Muscle layer of colon (tissue), 2 donors: ENCODE results near the gene TLCD3B.

Experiments
- H3K27ac ChIP-seq: one replicate; pipeline ENCODE4 v1.7.0; 2013; ENCODE audit warnings: low read depth, mild to moderate bottlenecking, low read length, moderate library complexity
- H3K27me3 ChIP-seq, 2 donors: one replicate each; pipeline ENCODE4 v1.7.0; 2013; ENCODE audit warnings: low read length in 2 of 2, mild to moderate bottlenecking in 2 of 2; ENCODE audit not compliant: insufficient read depth in 2 of 2, control insufficient read depth in 1 of 2
- H3K36me3 ChIP-seq: one replicate; pipeline ENCODE4 v1.7.0; 2013; ENCODE audit warnings: mild to moderate bottlenecking, low read length; ENCODE audit not compliant: insufficient read depth
- H3K4me1 ChIP-seq: one replicate; pipeline ENCODE4 v1.7.0; 2013; ENCODE audit warnings: mild to moderate bottlenecking, low read length; ENCODE audit not compliant: insufficient read depth
- H3K4me3 ChIP-seq, 2 donors: one replicate each; pipeline ENCODE4 v1.7.0; 2013; ENCODE audit warnings: low read length in 2 of 2, low read depth in 1 of 2, mild to moderate bottlenecking in 1 of 2, moderate library complexity in 1 of 2
- H3K9ac ChIP-seq: one replicate; pipeline ENCODE4 v1.7.0; 2013; ENCODE audit warnings: low read length
- H3K9me3 ChIP-seq: one replicate; pipeline ENCODE4 v1.7.0; 2013; ENCODE audit warnings: mild to moderate bottlenecking, low read length
- donor health status: abdominal sarcoma.
- donor health status: Adenocarcinoma of cecum.

Gene TLCD3B

GRCh38 chr16:30009085-30009862 lies 21.8 kb downstream of the TLCD3B start:
- Histone ChIP-seq H3K9ac (no peak overlapping the region), H3K4me1 (peaks cover 5% of the 10 kb centered on the region)

GRCh38 chr16:30007378-30007895 lies 23.6 kb downstream of the TLCD3B start:
- Histone ChIP-seq H3K27me3 (peaks cover 18 to 37% of the 10 kb centered on the region in 2 donors), H3K9me3 (no peaks in the 10 kb centered on the region), H3K4me3 (no peak overlapping the region), H3K9ac (no peak overlapping the region), H3K4me1 (peaks cover 5% of the 10 kb centered on the region), H3K27ac (no peak overlapping the region), H3K36me3 (no peaks in the 10 kb centered on the region)

More at GRCh38 chr16:30009085-30009862, 21.8 kb downstream of the TLCD3B start:
- Histone ChIP-seq H3K27ac (no peak overlapping the region), H3K4me3 (no peak overlapping the region), H3K27me3 (peaks cover 18 to 38% of the 10 kb centered on the region in 2 donors), H3K36me3 (no peaks in the 10 kb centered on the region), H3K9me3 (no peaks in the 10 kb centered on the region)

GRCh38 chr16:30006659-30007377 lies 24.3 kb downstream of the TLCD3B start:
- Histone ChIP-seq H3K4me3 (no peak overlapping the region), H3K9me3 (no peaks in the 10 kb centered on the region), H3K27ac (no peak overlapping the region), H3K9ac (no peak overlapping the region), H3K27me3 (peaks cover 12 to 31% of the 10 kb centered on the region in 2 donors), H3K36me3 (no peaks in the 10 kb centered on the region), H3K4me1 (peaks cover 5% of the 10 kb centered on the region)

- Histone ChIP-seq H3K4me3 (no peak overlapping the region), H3K27ac (no peak overlapping the region), H3K36me3 (no peaks in the 10 kb centered on the region), H3K9ac (no peak overlapping the region), H3K4me1 (peaks cover 5% of the 10 kb centered on the region), H3K9me3 (no peaks in the 10 kb centered on the region), H3K27me3 (peaks cover 9 to 23% of the 10 kb centered on the region in 2 donors)
Observed at GRCh38 chr16:30006095-30006473, 25.0 kb downstream of the TLCD3B start.

- Histone ChIP-seq H3K27me3 (peaks cover 7 to 18% of the 10 kb centered on the region in 2 donors), H3K36me3 (peaks cover 4% of the 10 kb centered on the region), H3K4me3 (no peak overlapping the region), H3K9me3 (no peaks in the 10 kb centered on the region), H3K4me1 (peaks cover 3% of the 10 kb centered on the region), H3K9ac (no peak overlapping the region), H3K27ac (no peak overlapping the region)
Observed at GRCh38 chr16:30005341-30006094, 25.6 kb downstream of the TLCD3B start.

- Histone ChIP-seq H3K36me3 (peaks cover 6% of the 10 kb centered on the region), H3K9ac (no peak overlapping the region), H3K4me3 (no peak overlapping the region)
Observed at GRCh38 chr16:30004811-30005242, 26.2 kb downstream of the TLCD3B start.

GRCh38 chr16:30004424-30004776 lies 26.7 kb downstream of the TLCD3B start:
- Histone ChIP-seq H3K4me1 (no peaks in the 10 kb centered on the region), H3K27ac (no peak overlapping the region), H3K9ac (no peak overlapping the region), H3K4me3 (no peak overlapping the region), H3K36me3 (peaks cover 8% of the 10 kb centered on the region), H3K27me3 (peaks cover 0 to 7% of the 10 kb centered on the region in 2 donors), H3K9me3 (no peaks in the 10 kb centered on the region)

More at GRCh38 chr16:30004811-30005242, 26.2 kb downstream of the TLCD3B start:
- H3K4me1 ChIP-seq = no peaks in the 10 kb centered on the region
- no peak overlapping the region for H3K27ac ChIP-seq
- no peaks in the 10 kb centered on the region for H3K9me3 ChIP-seq
- peaks cover under 1 to 11% of the 10 kb centered on the region in 2 donors for H3K27me3 ChIP-seq

- Histone ChIP-seq H3K27me3 (peaks cover 0 to 1% of the 10 kb centered on the region in 2 donors), H3K4me3 (no peak overlapping the region), H3K27ac (no peak overlapping the region), H3K9ac (no peak overlapping the region), H3K4me1 (no peaks in the 10 kb centered on the region), H3K9me3 (no peaks in the 10 kb centered on the region), H3K36me3 (peaks cover 12% of the 10 kb centered on the region)
Observed at GRCh38 chr16:30003670-30004423, 27.2 kb downstream of the TLCD3B start.

- H3K36me3 ChIP-seq = peaks cover 12% of the 10 kb centered on the region
Observed at GRCh38 chr16:30002614-30003346, 28.3 kb downstream of the TLCD3B start.

More at GRCh38 chr16:30002614-30003346, 28.3 kb downstream of the TLCD3B start:
- H3K9me3 ChIP-seq = no peaks in the 10 kb centered on the region
- no peaks in the 10 kb centered on the region for H3K4me1 ChIP-seq
- H3K27ac ChIP-seq = no peak overlapping the region
- H3K27me3 ChIP-seq = no peaks in the 10 kb centered on the region
- H3K9ac ChIP-seq = no peak overlapping the region
- H3K4me3 ChIP-seq = no peak overlapping the region
